ENCODE measurements around the gene ATP5PO.

Gene ATP5PO

DNA sequence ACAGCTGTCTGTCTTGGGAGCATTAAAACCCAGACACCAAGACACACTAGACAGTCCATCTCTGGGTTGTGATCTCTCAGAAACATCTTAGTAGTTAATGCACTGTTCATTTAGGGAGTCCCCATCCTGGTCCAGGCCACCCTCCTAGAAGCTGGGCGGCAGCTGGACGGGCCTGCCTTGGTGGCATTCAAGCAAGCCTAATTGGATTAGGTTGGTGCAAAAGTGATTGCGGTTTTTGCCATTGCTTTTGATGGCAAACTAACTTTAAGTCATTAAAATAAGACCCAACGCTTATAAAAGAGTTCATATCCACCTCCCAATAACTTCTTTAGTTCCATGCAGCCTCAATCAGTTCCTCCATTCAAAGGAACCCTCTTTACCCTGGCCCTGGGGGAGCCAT, 21.7 kb downstream of the ATP5PO start:
- Histone ChIP-seq H3K4me3 (ENCODE audit: low read length) (no peak overlapping the region), H3K4me1 (ENCODE audit: control insufficient read depth, insufficient read depth, low read length) (peaks cover 6% of the 10 kb centered on the region), H3K36me3 (ENCODE audit: control insufficient read depth, insufficient read depth, low read length) (no peaks in the 10 kb centered on the region), H3K9ac (ENCODE audit: low read length) (no peak overlapping the region), H3K27me3 (ENCODE audit: control insufficient read depth, insufficient read depth, low read length) (no peaks in the 10 kb centered on the region), H3K9me3 (ENCODE audit: control insufficient read depth, low read length) (no peaks in the 10 kb centered on the region)

DNA sequence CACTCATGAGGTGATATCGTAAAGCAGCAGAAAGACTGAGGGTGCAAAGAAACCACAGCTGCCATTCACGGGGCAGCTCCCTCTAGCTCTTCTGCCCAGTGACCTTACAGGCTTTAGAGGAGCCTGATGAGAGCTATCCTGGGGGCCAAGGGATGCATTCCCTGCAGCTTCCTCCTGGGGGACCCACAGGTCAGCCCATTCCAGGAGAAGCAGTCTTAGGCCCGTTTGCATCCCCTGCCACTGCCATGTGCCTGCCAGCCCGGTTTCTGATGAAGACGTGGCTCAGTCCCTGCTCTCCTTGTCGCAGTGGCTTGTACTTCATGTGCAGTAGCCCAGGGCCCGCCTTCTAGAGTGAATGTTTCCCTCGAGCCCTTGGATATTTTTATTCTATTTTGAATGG, 22.8 kb downstream of the ATP5PO start:
- Histone ChIP-seq H3K4me3 (ENCODE audit: low read length) (no peak overlapping the region), H3K4me1 (ENCODE audit: control insufficient read depth, insufficient read depth, low read length) (peaks cover 6% of the 10 kb centered on the region), H3K9ac (ENCODE audit: low read length) (no peak overlapping the region), H3K27me3 (ENCODE audit: control insufficient read depth, insufficient read depth, low read length) (no peaks in the 10 kb centered on the region), H3K36me3 (ENCODE audit: control insufficient read depth, insufficient read depth, low read length) (no peaks in the 10 kb centered on the region), H3K9me3 (ENCODE audit: control insufficient read depth, low read length) (no peaks in the 10 kb centered on the region)

DNA sequence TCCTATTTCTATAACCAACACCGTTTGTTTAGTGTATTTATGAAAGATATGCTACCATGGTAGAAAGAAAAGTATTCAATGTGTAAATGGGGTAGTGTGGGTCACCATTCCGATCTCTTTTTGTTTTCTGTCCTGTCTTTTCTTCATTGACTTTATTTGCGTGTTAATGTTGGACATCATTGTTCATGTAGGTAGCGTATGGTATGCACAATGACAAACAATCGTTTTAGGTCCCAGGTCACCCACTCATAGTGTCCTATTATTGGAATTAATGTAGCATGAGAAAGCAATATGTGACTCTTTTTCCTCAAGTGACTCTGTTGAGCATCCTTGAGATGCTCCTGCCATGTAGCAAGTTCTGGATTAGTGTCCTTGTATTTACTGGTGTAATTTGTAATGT, 25.4 kb downstream of the ATP5PO start:
- Histone ChIP-seq H3K4me3 (ENCODE audit: low read length) (no peak overlapping the region), H3K4me1 (ENCODE audit: control insufficient read depth, insufficient read depth, low read length) (peaks cover 6% of the 10 kb centered on the region), H3K36me3 (ENCODE audit: control insufficient read depth, insufficient read depth, low read length) (no peaks in the 10 kb centered on the region), H3K27me3 (ENCODE audit: control insufficient read depth, insufficient read depth, low read length) (no peaks in the 10 kb centered on the region), H3K9me3 (ENCODE audit: control insufficient read depth, low read length) (no peaks in the 10 kb centered on the region), H3K9ac (ENCODE audit: low read length) (no peak overlapping the region)

DNA sequence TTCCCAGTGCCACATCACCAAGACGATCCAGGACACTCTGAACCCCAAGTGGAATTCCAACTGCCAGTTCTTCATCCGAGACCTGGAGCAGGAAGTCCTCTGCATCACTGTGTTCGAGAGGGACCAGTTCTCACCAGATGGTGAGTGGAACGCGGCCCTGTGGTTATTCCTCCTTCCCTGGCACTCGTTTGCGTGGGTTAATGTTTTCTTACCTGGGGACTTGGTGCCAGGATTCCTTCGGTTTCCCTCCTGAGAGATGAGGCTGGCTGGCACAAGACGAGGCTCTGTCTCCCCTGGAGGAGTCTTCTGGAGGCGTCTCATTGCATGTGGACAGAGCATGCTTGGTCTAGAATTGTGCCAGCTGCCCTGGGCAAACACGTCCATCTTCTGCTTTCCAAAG, 29.3 kb downstream of the ATP5PO start:
- H3K36me3 ChIP-seq (ENCODE audit: control insufficient read depth, insufficient read depth, low read length), result no peaks in the 10 kb centered on the region
- no peaks in the 10 kb centered on the region for H3K27me3 ChIP-seq (ENCODE audit: control insufficient read depth, insufficient read depth, low read length)
- H3K4me3 ChIP-seq (ENCODE audit: low read length), result no peak overlapping the region
- no peaks in the 10 kb centered on the region for H3K9me3 ChIP-seq (ENCODE audit: control insufficient read depth, low read length)
- no peaks in the 10 kb centered on the region for H3K4me1 ChIP-seq (ENCODE audit: control insufficient read depth, insufficient read depth, low read length)
- no peak overlapping the region for H3K9ac ChIP-seq (ENCODE audit: low read length)

DNA sequence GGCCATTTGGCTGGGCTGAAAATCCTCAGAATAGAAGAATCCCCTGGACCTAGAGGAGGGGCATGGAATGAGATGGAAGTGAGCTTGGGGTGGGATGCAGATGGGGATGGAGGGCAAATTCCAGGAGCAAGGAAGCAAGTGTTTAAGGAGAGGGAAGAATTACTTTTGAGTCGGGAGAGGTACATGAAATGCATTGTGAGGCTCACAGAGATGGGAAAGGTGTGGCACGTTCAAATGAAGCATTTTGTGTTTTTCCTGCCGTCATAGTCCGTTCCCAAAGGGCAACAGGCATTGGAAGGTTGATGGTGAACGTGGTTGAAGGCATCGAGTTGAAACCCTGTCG, 30.5 kb downstream of the ATP5PO start:
- no peaks in the 10 kb centered on the region for H3K9me3 ChIP-seq (ENCODE audit: control insufficient read depth, low read length)
- H3K9ac ChIP-seq (ENCODE audit: low read length), result no peak overlapping the region
- no peaks in the 10 kb centered on the region for H3K27me3 ChIP-seq (ENCODE audit: control insufficient read depth, insufficient read depth, low read length)
- H3K36me3 ChIP-seq (ENCODE audit: control insufficient read depth, insufficient read depth, low read length), result no peaks in the 10 kb centered on the region
- H3K4me3 ChIP-seq (ENCODE audit: low read length), result no peak overlapping the region
- H3K4me1 ChIP-seq (ENCODE audit: control insufficient read depth, insufficient read depth, low read length), result no peaks in the 10 kb centered on the region

DNA sequence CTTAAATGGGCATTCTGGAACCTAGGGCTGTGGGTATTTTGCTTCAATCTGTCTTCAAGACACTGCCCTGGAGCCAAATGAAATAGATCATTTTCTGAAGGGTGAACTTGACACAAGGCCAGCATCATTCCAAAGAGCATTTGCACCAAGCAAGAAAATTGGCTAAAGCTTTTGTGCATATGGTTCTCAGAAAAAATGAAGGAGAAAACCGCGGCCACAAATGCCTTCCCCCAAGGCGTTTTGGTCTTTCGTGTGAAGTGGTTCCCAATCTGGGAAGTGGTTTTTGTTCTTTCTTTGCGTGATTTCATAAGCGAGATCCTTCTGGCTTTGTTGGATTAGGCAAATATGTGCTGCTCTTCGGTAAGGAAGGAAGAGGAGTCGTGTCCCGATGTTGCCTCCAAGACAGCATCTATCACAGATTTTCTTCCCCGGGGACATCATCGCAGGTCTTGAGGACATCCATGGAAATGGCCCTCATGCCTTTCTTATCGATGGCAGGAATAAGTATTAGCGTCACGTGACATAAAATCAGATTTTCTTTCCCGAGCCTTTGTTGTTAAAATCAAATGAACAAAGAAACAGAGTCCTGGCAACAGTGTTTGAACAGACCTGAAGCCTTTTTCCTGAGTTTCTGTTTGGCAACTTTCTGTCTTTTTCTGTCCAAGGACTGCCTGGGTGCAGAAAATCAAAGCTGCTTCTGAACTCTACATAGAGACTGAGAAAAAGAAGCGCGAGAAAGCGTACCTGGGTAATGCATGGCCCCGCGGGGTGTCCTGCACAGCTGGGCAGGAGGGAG, 31.0 kb downstream of the ATP5PO start:
- Histone ChIP-seq H3K9me3 (ENCODE audit: control insufficient read depth, low read length) (no peaks in the 10 kb centered on the region), H3K36me3 (ENCODE audit: control insufficient read depth, insufficient read depth, low read length) (no peaks in the 10 kb centered on the region), H3K9ac (ENCODE audit: low read length) (no peak overlapping the region), H3K27me3 (ENCODE audit: control insufficient read depth, insufficient read depth, low read length) (no peaks in the 10 kb centered on the region), H3K4me1 (ENCODE audit: control insufficient read depth, insufficient read depth, low read length) (no peaks in the 10 kb centered on the region), H3K4me3 (ENCODE audit: low read length) (no peak overlapping the region)

DNA sequence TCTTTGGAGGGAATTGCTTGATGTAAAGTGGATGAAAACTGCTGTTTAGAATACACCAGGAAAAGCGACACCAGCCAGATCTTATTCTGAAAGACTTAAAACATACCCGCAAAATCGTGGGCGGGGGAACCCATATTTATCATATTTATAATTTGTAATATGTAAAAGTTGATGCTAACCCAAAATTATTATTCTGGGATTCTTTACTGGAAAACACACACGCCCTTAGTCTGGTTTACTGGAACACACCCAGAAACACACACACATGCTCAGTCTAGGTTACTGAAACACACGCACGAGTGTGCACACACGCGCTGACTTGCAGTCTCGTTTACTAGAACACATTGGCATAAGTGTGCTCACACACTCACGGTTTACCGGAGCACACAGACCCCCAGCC, 32.5 kb downstream of the ATP5PO start:
- no peak overlapping the region for H3K9ac ChIP-seq (ENCODE audit: low read length)
- no peaks in the 10 kb centered on the region for H3K27me3 ChIP-seq (ENCODE audit: control insufficient read depth, insufficient read depth, low read length)
- H3K36me3 ChIP-seq (ENCODE audit: control insufficient read depth, insufficient read depth, low read length), result no peaks in the 10 kb centered on the region
- no peaks in the 10 kb centered on the region for H3K4me1 ChIP-seq (ENCODE audit: control insufficient read depth, insufficient read depth, low read length)
- no peaks in the 10 kb centered on the region for H3K9me3 ChIP-seq (ENCODE audit: control insufficient read depth, low read length)
- no peak overlapping the region for H3K4me3 ChIP-seq (ENCODE audit: low read length)

DNA sequence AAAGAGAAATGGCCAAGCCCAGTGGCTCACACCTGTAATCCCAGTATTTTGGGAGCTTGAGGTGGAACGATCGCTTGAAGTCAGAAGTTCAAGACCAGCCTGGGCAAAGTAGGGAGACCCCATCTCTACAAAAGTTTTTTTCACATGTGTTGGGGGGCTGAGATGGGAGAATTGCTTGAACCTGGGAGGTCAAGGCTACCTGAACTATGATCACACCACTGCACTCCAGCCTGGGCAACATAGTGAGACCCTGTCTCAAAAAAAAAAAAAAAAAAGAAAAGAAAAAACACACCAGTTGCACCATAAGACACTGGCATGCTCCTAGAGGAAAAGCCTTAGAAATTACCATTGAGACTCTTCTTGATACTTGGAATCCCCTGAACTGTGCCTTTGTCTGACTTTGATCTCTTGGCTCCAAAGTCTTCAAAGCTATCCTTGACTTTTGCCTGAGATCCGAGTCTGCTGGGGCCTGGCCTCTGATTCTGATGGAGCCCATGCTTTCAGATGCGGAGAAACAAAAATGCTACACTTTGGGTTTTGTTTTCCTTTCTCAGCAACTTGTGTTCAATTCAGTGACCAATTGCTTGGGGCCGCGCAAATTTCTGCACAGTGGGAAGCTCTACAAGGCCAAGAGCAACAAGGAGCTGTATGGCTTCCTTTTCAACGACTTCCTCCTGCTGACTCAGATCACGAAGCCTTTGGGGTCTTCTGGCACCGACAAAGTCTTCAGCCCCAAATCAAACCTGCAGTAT, 33.7 kb downstream of the ATP5PO start:
- H3K36me3 ChIP-seq (ENCODE audit: control insufficient read depth, insufficient read depth, low read length), result no peaks in the 10 kb centered on the region
- H3K9ac ChIP-seq (ENCODE audit: low read length), result no peak overlapping the region
- no peaks in the 10 kb centered on the region for H3K9me3 ChIP-seq (ENCODE audit: control insufficient read depth, low read length)
- H3K4me1 ChIP-seq (ENCODE audit: control insufficient read depth, insufficient read depth, low read length), result no peaks in the 10 kb centered on the region
- H3K4me3 ChIP-seq (ENCODE audit: low read length), result no peak overlapping the region
- no peaks in the 10 kb centered on the region for H3K27me3 ChIP-seq (ENCODE audit: control insufficient read depth, insufficient read depth, low read length)

DNA sequence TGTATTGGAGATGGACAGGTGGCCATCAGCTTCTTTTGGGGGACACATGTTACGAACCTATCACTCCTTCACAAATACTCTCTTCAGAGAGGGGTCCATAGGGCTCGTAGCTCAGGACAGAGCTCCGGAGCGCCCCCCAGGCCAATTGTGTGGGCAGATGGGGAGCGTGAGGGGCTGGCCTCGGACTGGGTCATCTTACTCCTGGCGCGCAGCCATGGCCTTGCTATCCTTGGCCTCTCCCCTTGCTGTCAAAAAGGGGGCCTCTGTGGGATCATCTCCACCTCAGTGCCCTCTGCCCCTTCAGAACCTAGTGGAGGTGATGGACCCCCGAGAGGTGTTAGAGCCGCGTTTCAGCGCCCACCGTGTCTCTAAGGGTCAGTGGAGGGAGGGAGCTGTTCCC, 35.0 kb downstream of the ATP5PO start:
- no peaks in the 10 kb centered on the region for H3K9me3 ChIP-seq (ENCODE audit: control insufficient read depth, low read length)
- no peaks in the 10 kb centered on the region for H3K27me3 ChIP-seq (ENCODE audit: control insufficient read depth, insufficient read depth, low read length)
- no peak overlapping the region for H3K4me3 ChIP-seq (ENCODE audit: low read length)
- no peak overlapping the region for H3K9ac ChIP-seq (ENCODE audit: low read length)
- H3K36me3 ChIP-seq (ENCODE audit: control insufficient read depth, insufficient read depth, low read length), result no peaks in the 10 kb centered on the region
- no peaks in the 10 kb centered on the region for H3K4me1 ChIP-seq (ENCODE audit: control insufficient read depth, insufficient read depth, low read length)

DNA sequence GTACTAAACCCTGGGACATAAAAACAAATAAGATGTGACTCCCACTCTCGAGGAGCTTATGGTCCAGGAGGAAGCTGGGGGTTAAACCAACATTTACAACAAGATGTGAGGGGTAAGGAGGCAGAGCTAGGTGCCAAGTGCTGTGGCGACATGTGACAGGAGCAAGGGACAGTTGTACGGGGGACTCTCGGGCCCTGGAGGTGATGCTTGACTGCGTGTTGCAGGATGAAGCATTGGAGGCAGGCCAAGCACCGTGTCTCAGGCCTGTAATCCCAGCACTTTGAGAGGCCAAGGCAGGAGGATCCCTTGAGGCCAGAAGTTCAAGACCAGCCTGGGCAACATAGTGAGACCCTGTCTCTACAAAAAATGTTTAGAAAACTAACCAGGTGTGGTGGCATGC, 36.8 kb downstream of the ATP5PO start:
- no peaks in the 10 kb centered on the region for H3K4me1 ChIP-seq (ENCODE audit: control insufficient read depth, insufficient read depth, low read length)
- H3K9ac ChIP-seq (ENCODE audit: low read length), result no peak overlapping the region
- no peaks in the 10 kb centered on the region for H3K36me3 ChIP-seq (ENCODE audit: control insufficient read depth, insufficient read depth, low read length)
- H3K27me3 ChIP-seq (ENCODE audit: control insufficient read depth, insufficient read depth, low read length), result no peaks in the 10 kb centered on the region
- no peaks in the 10 kb centered on the region for H3K9me3 ChIP-seq (ENCODE audit: control insufficient read depth, low read length)
- no peak overlapping the region for H3K4me3 ChIP-seq (ENCODE audit: low read length)

DNA sequence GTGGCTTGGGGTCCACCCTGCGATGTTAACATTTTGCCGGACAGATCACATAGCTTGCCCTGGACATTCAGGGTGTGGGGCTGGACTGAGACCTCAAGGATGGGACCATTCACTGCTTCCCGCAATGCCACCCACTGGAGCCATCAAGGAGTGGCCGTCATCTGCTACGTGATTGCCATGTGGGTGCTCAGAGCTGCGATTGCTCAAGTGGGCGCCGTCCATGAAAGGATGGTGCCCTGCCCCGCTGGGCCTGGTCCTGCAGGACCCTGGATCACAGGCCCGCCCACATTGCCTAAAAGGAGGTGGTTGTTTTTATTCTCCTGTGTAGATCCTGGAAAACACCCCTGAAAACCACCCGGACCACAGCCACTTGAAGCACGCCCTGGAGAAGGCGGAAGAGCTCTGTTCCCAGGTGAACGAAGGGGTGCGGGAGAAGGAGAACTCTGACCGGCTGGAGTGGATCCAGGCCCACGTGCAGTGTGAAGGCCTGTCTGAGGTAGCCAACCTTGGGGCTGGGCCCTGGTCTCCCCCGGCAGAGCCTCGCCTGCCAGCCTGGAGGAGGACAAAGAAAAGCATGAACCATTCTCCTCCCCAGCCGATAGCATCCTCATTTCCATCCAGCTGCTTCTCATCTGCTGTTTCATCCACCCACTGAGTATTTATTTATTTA, 40.4 kb downstream of the ATP5PO start:
- Histone ChIP-seq H3K27me3 (ENCODE audit: control insufficient read depth, insufficient read depth, low read length) (no peaks in the 10 kb centered on the region), H3K4me1 (ENCODE audit: control insufficient read depth, insufficient read depth, low read length) (no peaks in the 10 kb centered on the region), H3K36me3 (ENCODE audit: control insufficient read depth, insufficient read depth, low read length) (no peaks in the 10 kb centered on the region), H3K4me3 (ENCODE audit: low read length) (no peak overlapping the region), H3K9ac (ENCODE audit: low read length) (no peak overlapping the region), H3K9me3 (ENCODE audit: control insufficient read depth, low read length) (no peaks in the 10 kb centered on the region)

DNA sequence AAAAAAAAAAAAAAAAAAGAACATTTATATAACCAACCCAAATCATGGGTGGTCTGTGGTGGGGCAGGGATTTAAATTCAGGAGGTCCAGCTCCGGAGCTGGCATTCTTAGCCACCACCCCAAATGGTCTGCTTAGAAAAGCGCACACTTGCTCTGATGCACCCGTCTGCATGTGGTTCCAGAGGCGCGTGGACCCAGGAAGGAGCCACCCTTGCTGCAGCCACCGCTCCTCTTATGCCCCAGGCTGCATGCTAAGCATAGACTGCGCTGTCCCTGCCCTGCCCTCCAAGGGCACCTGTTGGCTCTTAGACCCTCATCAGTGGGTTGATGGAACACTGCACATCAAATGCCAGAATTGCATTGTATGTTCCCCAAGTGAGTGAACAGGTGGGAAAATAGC, 41.4 kb downstream of the ATP5PO start:
- H3K4me1 ChIP-seq (ENCODE audit: control insufficient read depth, insufficient read depth, low read length), result no peaks in the 10 kb centered on the region
- no peak overlapping the region for H3K9ac ChIP-seq (ENCODE audit: low read length)
- H3K27me3 ChIP-seq (ENCODE audit: control insufficient read depth, insufficient read depth, low read length), result no peaks in the 10 kb centered on the region
- no peaks in the 10 kb centered on the region for H3K9me3 ChIP-seq (ENCODE audit: control insufficient read depth, low read length)
- H3K4me3 ChIP-seq (ENCODE audit: low read length), result no peak overlapping the region
- no peaks in the 10 kb centered on the region for H3K36me3 ChIP-seq (ENCODE audit: control insufficient read depth, insufficient read depth, low read length)

Data from mucosa of stomach (tissue), 1 donor.